GM12891 (cell line): ENCODE measurements around the gene COMMD4.

Experiments used
- PAX5 ChIP-seq: IDR thresholded peaks from 2 replicates; pipeline ENCODE4 v1.6.1; 2011; ENCODE audit warnings: low read length, moderate library complexity, mild to moderate bottlenecking; ENCODE audit not compliant: insufficient read depth, severe bottlenecking
- POLR2A ChIP-seq: IDR thresholded peaks from 2 replicates; pipeline ENCODE4 v1.6.1; 2011; ENCODE audit warnings: low read depth, low read length, control low read depth
- POLR2AphosphoS5 ChIP-seq: IDR thresholded peaks from 2 replicates; pipeline ENCODE4 v1.6.1; 2011; ENCODE audit warnings: low read depth, low read length, control low read depth
- SPI1 ChIP-seq: IDR thresholded peaks from 2 replicates; pipeline ENCODE4 v1.6.1; 2011; ENCODE audit warnings: low read depth, low read length, control low read depth
- TAF1 ChIP-seq: IDR thresholded peaks from 2 replicates; pipeline ENCODE4 v1.6.1; 2011; ENCODE audit warnings: low read depth, low read length, control low read depth

DNA sequence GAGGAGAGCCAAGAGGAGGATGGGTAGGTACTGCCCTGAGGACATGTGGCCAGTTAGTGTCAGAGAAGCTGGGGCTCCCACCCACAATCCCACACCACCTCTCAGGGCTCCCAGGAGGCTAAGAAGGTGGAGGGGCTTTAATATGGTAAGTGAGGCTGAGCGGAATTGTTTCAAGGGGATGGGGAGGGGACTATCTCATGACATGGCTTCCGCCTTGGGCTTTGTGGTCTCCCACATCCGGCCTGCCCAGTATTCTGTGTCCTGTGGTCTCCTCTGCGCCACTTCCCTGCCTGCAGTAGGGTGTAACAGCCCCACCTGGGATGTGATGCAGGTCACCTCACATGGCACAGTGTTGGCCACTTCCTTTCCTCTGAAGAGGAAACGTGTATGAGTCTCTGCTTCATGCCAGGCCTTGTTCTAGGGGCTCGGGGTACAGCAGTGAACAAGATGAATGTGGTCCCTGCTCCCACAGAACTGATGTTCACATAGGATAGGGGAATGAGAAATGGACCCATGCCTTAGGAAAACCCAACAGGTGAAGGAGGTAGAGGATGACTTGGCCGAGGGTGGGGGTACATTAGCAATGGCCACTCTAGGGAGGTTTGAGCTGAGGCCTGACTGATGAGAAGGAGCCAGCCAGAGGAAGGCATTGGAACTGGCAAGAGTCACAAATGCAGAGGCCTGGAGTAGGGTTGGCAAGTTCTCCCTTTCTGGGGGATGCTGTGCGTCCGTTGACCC lies 14.2 kb downstream of the COMMD4 start:
- no peak; the same call in none of the 2 replicates for TF ChIP-seq POLR2AphosphoS5
- TF ChIP-seq POLR2A, result no peak
- no peak for TF ChIP-seq TAF1
- TF ChIP-seq PAX5, result peak; percentile 10
- peak; percentile 77 for TF ChIP-seq SPI1
